Psoas muscle (tissue), 8 donors: ENCODE measurements around the gene TMEM123. TPM values are rescaled to one million over a fixed set of nuclear protein-coding genes. Genes with fewer than 3 reads are reported as not detected.

Experiments used
- ATAC-seq, 4 donors: fragments of 200-7000 bp; cut with Tn5 transposase; one replicate each; pipeline ENCODE4 v1.9.1; 2020; ENCODE audit warnings: moderate library complexity in 3 of 4, mild to moderate bottlenecking in 2 of 4
- DNase-seq, 2 donors: peaks; one replicate each; pipeline ENCODE4 v3.0.0-alpha.2; 2020
- H3K27ac ChIP-seq: fragments of 200-600 bp; one replicate; pipeline ENCODE4 v1.8.0; 2022
- H3K27me3 ChIP-seq, 3 donors: fragments of 200-600 bp in 1 of 3; one replicate each; pipeline versions ENCODE4 v1.6.1 to v1.8.0; 2013 to 2022; ENCODE audit warnings: low read length in 2 of 3, mild to moderate bottlenecking in 2 of 3, moderate library complexity in 1 of 3; ENCODE audit not compliant: insufficient read depth in 3 of 3
- H3K36me3 ChIP-seq, 2 donors: fragments of 200-600 bp in 1 of 2; one replicate each; pipeline versions ENCODE4 v1.6.1 to v1.8.0; 2013 to 2022; ENCODE audit warnings: low read depth in 1 of 2, mild to moderate bottlenecking in 1 of 2, moderate library complexity in 1 of 2; ENCODE audit not compliant: insufficient read depth in 1 of 2
- H3K4me1 ChIP-seq: fragments of 200-600 bp; one replicate; pipeline ENCODE4 v1.8.0; 2022
- H3K4me3 ChIP-seq: fragments of 200-600 bp; one replicate; pipeline ENCODE4 v1.8.0; 2022; ENCODE audit warnings: mild to moderate bottlenecking
- H3K9me3 ChIP-seq: fragments of 200-600 bp; one replicate; pipeline ENCODE4 v1.8.0; 2022
- CTCF ChIP-seq: fragments of 200-600 bp; IDR thresholded peaks from one replicate; pipeline ENCODE4 v1.8.0; 2022; ENCODE audit warnings: antibody characterized with exemption
- WGBS, 3 donors: extraction: QIAGEN DNeasy Blood & Tissue Kit; methylation state at CpG; one replicate each; pipeline versions ENCODE4 v1.1.6 to v1.1.7; 2013; 5-methylcytosine and 5-hydroxymethylcytosine counted together
- intact Hi-C, 2 donors: fragments of 100-400 bp; cut with DNase I; formaldehyde crosslinking; loops; one replicate each; pipeline versions ENCODE4 v1.11.0 to v1.14.2; 2022
- polyA plus RNA-seq, 3 donors: library from polyadenylated mRNA; stranded (reverse); fragments of 200-250 nt; gene quantifications; one replicate each; pipeline ENCODE4 v1.2.3, GENCODE V29; 2013
- total RNA-seq, 4 donors: library from RNA; stranded (reverse); fragmentation: NEBNext Ultra II Directional in 2 of 4; extraction: Animal tissue kit (Norgen Biotek cat#: 25700) in 2 of 4; gene quantifications; one replicate each; pipeline versions ENCODE4 v1.2.1 to v1.2.4, GENCODE V29; 2021 to 2023
- donor health status: healthy with polysubstance abuse.
- donor health status: DM: no; HTN: no; CAD: no; lungs with moderate emphysema.
- donor health status: Bipolar disorder and iron deficiency.
- donor health status: healthy.
- donor health status: DM: yes; HTN: yes; CAD: no.
- donor health status: DM: no; HTN: no; CAD: no.
- donor health status: DM: no; HTN: no; CAD: no.
- donor health status: DM: yes; HTN: yes; CAD: no.

TMEM123 gene
- total and polyA plus RNA-seq, 7 donors: 10.8 to 42.6 (median 16.9) TPM

- no peaks in the 10 kb centered on the region for H3K9me3 ChIP-seq
- 65 to 81% (median 69%) methylated on average over 5 of the region's 5 CpGs for WGBS, 3 donors
- no peak for TF ChIP-seq CTCF
- no peaks in the 10 kb centered on the region for H3K36me3 ChIP-seq
- H3K4me3 ChIP-seq: no peak overlapping the region
- intact Hi-C loops: no loop called here
- DNase-seq (no peak), ATAC-seq (peak in 1 of 4 donors; percentile 19)
- no peak overlapping the region for H3K27ac ChIP-seq
- no peaks in the 10 kb centered on the region for H3K27me3 ChIP-seq
- no peaks in the 10 kb centered on the region for H3K4me1 ChIP-seq
Measured at GRCh38 chr11:102410382-102410784, 42.2 kb downstream of the TMEM123 start.

GRCh38 chr11:102408339-102408738 lies 44.2 kb downstream of the TMEM123 start:
- Histone ChIP-seq H3K4me1 (no peaks in the 10 kb centered on the region), H3K27ac (no peak overlapping the region), H3K27me3 (no peaks in the 10 kb centered on the region), H3K36me3 (peaks cover 0 to 8% of the 10 kb centered on the region in 2 donors), H3K4me3 (no peak overlapping the region), H3K9me3 (no peaks in the 10 kb centered on the region)
- no peak for ATAC-seq
- TF ChIP-seq CTCF: no peak
- no peak for DNase-seq
- intact Hi-C loops: no loop called here
- 77 to 85% (median 84%) methylated on average over 1 of the region's 1 CpG for WGBS, 3 donors

GRCh38 chr11:102407901-102408300 lies 44.7 kb downstream of the TMEM123 start:
- no peak for TF ChIP-seq CTCF
- WGBS, 3 donors: 45 to 50% (median 47%) methylated on average over 3 of the region's 3 CpGs
- no peak for ATAC-seq
- Histone ChIP-seq H3K36me3 (peaks cover 0 to 13% of the 10 kb centered on the region in 2 donors), H3K9me3 (no peaks in the 10 kb centered on the region), H3K27ac (no peak overlapping the region), H3K4me3 (no peak overlapping the region), H3K27me3 (no peaks in the 10 kb centered on the region), H3K4me1 (no peaks in the 10 kb centered on the region)
- intact Hi-C loops: no loop called here
- DNase-seq: no peak

GRCh38 chr11:102406099-102406498 lies 46.5 kb downstream of the TMEM123 start:
- intact Hi-C loops: no loop called here
- H3K27ac ChIP-seq: no peak overlapping the region
- ATAC-seq (no peak), DNase-seq (no peak)
- H3K9me3 ChIP-seq: no peaks in the 10 kb centered on the region
- TF ChIP-seq CTCF: no peak
- no peak overlapping the region for H3K4me3 ChIP-seq
- H3K27me3 ChIP-seq: no peaks in the 10 kb centered on the region
- 96 to 100% (median 99%) methylated on average over 2 of the region's 2 CpGs for WGBS, 3 donors
- no peaks in the 10 kb centered on the region for H3K4me1 ChIP-seq
- H3K36me3 ChIP-seq: peaks cover 0 to 22% of the 10 kb centered on the region in 2 donors

GRCh38 chr11:102405501-102405900 lies 47.1 kb downstream of the TMEM123 start:
- no peak for DNase-seq
- Histone ChIP-seq H3K36me3 (peaks cover 0 to 28% of the 10 kb centered on the region in 2 donors), H3K27ac (no peak overlapping the region), H3K4me1 (no peaks in the 10 kb centered on the region), H3K4me3 (no peak overlapping the region), H3K27me3 (no peaks in the 10 kb centered on the region), H3K9me3 (no peaks in the 10 kb centered on the region)
- intact Hi-C loops: no loop called here
- TF ChIP-seq CTCF: no peak
- 83 to 87% (median 84%) methylated on average over 5 of the region's 5 CpGs for WGBS, 3 donors
- no peak for ATAC-seq
